ENCODE measurements around the gene SRD5A2. TPM values are rescaled to one million over a fixed set of nuclear protein-coding genes. Genes with fewer than 3 reads are reported as not detected.

Gene SRD5A2
- total RNA-seq, 1 donor from 2014 or later = not detected

Other genes with a start within 250 kb of the SRD5A2 start
- not detected in 2 replicates for gene XDH, start 166.2 kb downstream of the SRD5A2 start, total RNA-seq